H1 (cell line): ENCODE measurements around the gene CLGN. TPM values are rescaled to one million over a fixed set of nuclear protein-coding genes. Genes with fewer than 3 reads are reported as not detected.

Source experiments
- CTCF ChIA-PET: fragments of 300-600 bp; sonication (Branson Sonifier 250); formaldehyde crosslinking; loops from one replicate; lab custom pipeline; 2021; ENCODE audit not compliant: partially characterized antibody; lab: Charles Lee
- POLR2A ChIA-PET: fragments of 300-600 bp; sonication (Branson Sonifier 250); formaldehyde crosslinking; loops from one replicate; lab custom pipeline; 2021; ENCODE audit warnings: inconsistent platforms; ENCODE audit not compliant: partially characterized antibody; lab: Charles Lee
- DNase-seq, 2 experiments: peaks; one replicate each; pipeline versions ENCODE4 v3.0.0 to v3.0.0-alpha.2; 2010 to 2022; ENCODE audit warnings: low spot score in 2 of 2, low read depth in 1 of 2, mixed read lengths in 1 of 2
- FAIRE-seq: peaks from 2 replicates; lab custom pipeline; 2011; peaks lifted over from hg19 to GRCh38; lab: Jason Lieb, UNC
- H2AFZ ChIP-seq: 2 replicates; pipeline ENCODE4 v1.8.1; 2012; ENCODE audit warnings: low read length, inconsistent platforms
- H2AK5ac ChIP-seq: 2 replicates; pipeline ENCODE4 v1.6.1; 2013; ENCODE audit warnings: low read depth, low read length
- H2BK120ac ChIP-seq: replicated peaks from 2 replicates; pipeline ENCODE3; 2013; ENCODE audit warnings: low read depth, low read length, inconsistent platforms
- H2BK12ac ChIP-seq: 2 replicates; pipeline ENCODE4 v1.6.1; 2013; ENCODE audit warnings: low read depth, low read length
- H2BK15ac ChIP-seq: 2 replicates; pipeline ENCODE4 v1.6.1; 2013; ENCODE audit warnings: low read length
- H2BK20ac ChIP-seq: 2 replicates; pipeline ENCODE4 v1.6.1; 2013; ENCODE audit warnings: low read length
- H2BK5ac ChIP-seq: 2 replicates; pipeline ENCODE4 v1.6.1; 2013; ENCODE audit warnings: low read depth, low read length
- H3K14ac ChIP-seq: 2 replicates; pipeline ENCODE4 v1.6.1; 2013; ENCODE audit warnings: inconsistent platforms; ENCODE audit not compliant: insufficient read length
- H3K18ac ChIP-seq: 2 replicates; pipeline ENCODE4 v1.6.1; 2013; ENCODE audit warnings: low read length; ENCODE audit errors: extremely low read depth
- H3K23ac ChIP-seq: 2 replicates; pipeline ENCODE4 v1.6.1; 2013; ENCODE audit warnings: inconsistent platforms; ENCODE audit not compliant: insufficient read length
- H3K23me2 ChIP-seq: 2 replicates; pipeline ENCODE4 v1.6.1; 2013; ENCODE audit warnings: low read depth, low read length
- H3K27ac ChIP-seq: 2 replicates; pipeline ENCODE4 v1.6.1; 2011; ENCODE audit warnings: low read depth, low read length, inconsistent platforms
- H3K27me3 ChIP-seq, 4 experiments: replicated peaks in 1 of 4; 1 replicate in 1 of 4; 2 replicates in 3 of 4; pipeline versions ENCODE4 v1.6.1 to v1.8.1; 2011 to 2013; ENCODE audit warnings: low read length in 3 of 4, mild to moderate bottlenecking in 3 of 4, inconsistent platforms in 2 of 4, mixed read lengths in 2 of 4, moderate library complexity in 1 of 4; ENCODE audit not compliant: control insufficient read depth in 3 of 4, insufficient read depth in 3 of 4; ENCODE audit errors: extremely low read depth in 1 of 4
- H3K36me3 ChIP-seq, 4 experiments: 2 replicates each; pipeline versions ENCODE4 v1.6.1 to v1.8.1; 2011 to 2013; ENCODE audit warnings: mild to moderate bottlenecking in 4 of 4, low read length in 3 of 4, moderate library complexity in 2 of 4, control low read depth in 1 of 4, inconsistent platforms in 1 of 4; ENCODE audit not compliant: insufficient read depth in 4 of 4, control insufficient read depth in 2 of 4
- H3K4ac ChIP-seq: replicated peaks from 2 replicates; pipeline ENCODE3; 2013; ENCODE audit warnings: low read length, low read depth, mixed read lengths, inconsistent platforms; ENCODE audit not compliant: insufficient read length
- H3K4me1 ChIP-seq, 4 experiments: replicated peaks in 1 of 4; 1 replicate in 1 of 4; 2 replicates in 3 of 4; pipeline versions ENCODE4 v1.6.1 to v1.8.1; 2011 to 2013; ENCODE audit warnings: low read length in 3 of 4, inconsistent platforms in 2 of 4, mixed read lengths in 1 of 4; ENCODE audit not compliant: insufficient read depth in 4 of 4, control insufficient read depth in 3 of 4
- H3K4me2 ChIP-seq, 2 experiments: 2 replicates each; pipeline versions ENCODE4 v1.6.1 to v1.8.1; 2011 to 2013; ENCODE audit warnings: low read depth in 2 of 2, low read length in 2 of 2, control low read depth in 1 of 2, inconsistent platforms in 1 of 2, mild to moderate bottlenecking in 1 of 2; ENCODE audit not compliant: insufficient read depth in 1 of 2
- H3K4me3 ChIP-seq, 4 experiments: fragments of 200-600, 300-600 bp in 1 of 4; sonication (generic), shearing (Covaris generic), sonication (Bioruptor Twin) in 1 of 4; 2 replicates each; pipeline versions ENCODE4 v1.5.1 to v1.8.1; 2011 to 2016; ENCODE audit warnings: low read length in 4 of 4, low read depth in 3 of 4, control low read depth in 2 of 4, inconsistent platforms in 2 of 4, mild to moderate bottlenecking in 2 of 4, mixed read lengths in 1 of 4, moderate library complexity in 1 of 4; ENCODE audit not compliant: insufficient read depth in 2 of 4; ENCODE audit errors: extremely low read depth in 1 of 4
- H3K56ac ChIP-seq: replicated peaks from 2 replicates; pipeline ENCODE3; 2013; ENCODE audit warnings: low read depth, mild to moderate bottlenecking, mixed read lengths, low read length, inconsistent platforms; ENCODE audit not compliant: insufficient read length
- H3K79me1 ChIP-seq: 2 replicates; pipeline ENCODE4 v1.6.1; 2013; ENCODE audit warnings: low read depth, low read length, control low read depth
- H3K79me2 ChIP-seq, 2 experiments: 2 replicates each; pipeline versions ENCODE4 v1.6.1 to v1.8.1; 2012 to 2013; ENCODE audit warnings: low read length in 2 of 2, mild to moderate bottlenecking in 2 of 2, inconsistent platforms in 1 of 2; ENCODE audit not compliant: insufficient read depth in 2 of 2, control insufficient read depth in 1 of 2
- H3K9ac ChIP-seq, 4 experiments: replicated peaks in 1 of 4; 1 replicate in 1 of 4; 2 replicates in 3 of 4; pipeline versions ENCODE4 v1.6.1 to v1.8.1; 2011 to 2013; ENCODE audit warnings: low read depth in 3 of 4, low read length in 3 of 4, control low read depth in 2 of 4, mild to moderate bottlenecking in 2 of 4, moderate library complexity in 2 of 4, inconsistent platforms in 1 of 4; ENCODE audit errors: extremely low read depth in 1 of 4
- H3K9me3 ChIP-seq, 2 experiments: 2 replicates each; pipeline versions ENCODE4 v1.6.1 to v1.8.1; 2012 to 2013; ENCODE audit warnings: mild to moderate bottlenecking in 2 of 2, moderate library complexity in 2 of 2, control low read depth in 1 of 2, inconsistent platforms in 1 of 2, low read depth in 1 of 2, low read length in 1 of 2, mixed read lengths in 1 of 2; ENCODE audit not compliant: insufficient read depth in 2 of 2
- H4K20me1 ChIP-seq, 2 experiments: replicated peaks in 1 of 2; 2 replicates each; pipeline versions ENCODE3 to v1.8.1; 2011 to 2013; ENCODE audit warnings: inconsistent platforms in 2 of 2, low read length in 2 of 2, mild to moderate bottlenecking in 1 of 2; ENCODE audit not compliant: insufficient read depth in 2 of 2, control insufficient read depth in 1 of 2
- H4K5ac ChIP-seq: 2 replicates; pipeline ENCODE4 v1.6.1; 2013; ENCODE audit warnings: low read length, low read depth, mixed read lengths, inconsistent platforms; ENCODE audit not compliant: insufficient read length
- H4K8ac ChIP-seq: 2 replicates; pipeline ENCODE4 v1.8.0; 2013; ENCODE audit warnings: mild to moderate bottlenecking, moderate library complexity, low read length, inconsistent platforms; ENCODE audit not compliant: insufficient read depth; ENCODE audit errors: extremely low read depth
- H4K91ac ChIP-seq: replicated peaks from 2 replicates; pipeline ENCODE3; 2013; ENCODE audit warnings: low read length, mixed read lengths, inconsistent platforms; ENCODE audit not compliant: insufficient read length
- BCL11A ChIP-seq, 2 experiments: IDR thresholded peaks; one replicate each; pipeline ENCODE4 v1.6.1; 2011; ENCODE audit warnings: low read depth in 2 of 2, low read length in 2 of 2, mild to moderate bottlenecking in 2 of 2
- CREB1 ChIP-seq: IDR thresholded peaks from 2 replicates; pipeline ENCODE4 v1.6.1; 2012; ENCODE audit warnings: inconsistent platforms
- FOSL1 ChIP-seq: IDR thresholded peaks from 2 replicates; pipeline ENCODE4 v1.6.1; 2011; ENCODE audit warnings: mild to moderate bottlenecking, low read depth, low read length, moderate library complexity; ENCODE audit not compliant: insufficient read depth
- POLR2AphosphoS5 ChIP-seq: IDR thresholded peaks from 2 replicates; pipeline ENCODE4 v1.6.1; 2011; ENCODE audit warnings: low read depth, low read length
- RNF2 ChIP-seq: fragments of 200-900, 300-1000 bp; sonication (generic); IDR thresholded peaks from 2 replicates; pipeline ENCODE4 v1.7.1; 2016; ENCODE audit warnings: borderline replicate concordance, low read depth, mild to moderate bottlenecking, antibody characterized with exemption, low read length; ENCODE audit not compliant: poor library complexity, severe bottlenecking; ENCODE audit errors: missing control alignments
- SIX5 ChIP-seq: IDR thresholded peaks from 2 replicates; pipeline ENCODE4 v1.6.1; 2011; ENCODE audit warnings: mild to moderate bottlenecking, low read depth, low read length
- SP1 ChIP-seq: IDR thresholded peaks from 2 replicates; pipeline ENCODE4 v1.6.1; 2011; ENCODE audit warnings: low read depth, low read length
- ZNF274 ChIP-seq: IDR thresholded peaks from 2 replicates; pipeline ENCODE4 v1.7.0; 2012; ENCODE audit warnings: low read length, borderline replicate concordance; ENCODE audit errors: extremely low read depth
- WGBS, 2 experiments: shearing (Covaris generic) in 1 of 2; methylation state at CpG; one replicate each; pipeline versions ENCODE4 v1.1.6 to v1.1.7; 2013 to 2015; ENCODE audit warnings: low lambda C conversion rate in 2 of 2, mixed read lengths in 2 of 2, inconsistent platforms in 1 of 2, low coverage in 1 of 2, missing lambda C conversion rate in 1 of 2; ENCODE audit not compliant: insufficient replicate concordance in 2 of 2, insufficient coverage in 1 of 2, insufficient read length in 1 of 2; ENCODE audit errors: extremely low coverage in 1 of 2, missing lambda C conversion rate in 1 of 2; 5-methylcytosine and 5-hydroxymethylcytosine counted together
- polyA plus RNA-seq, 7 experiments: library from polyadenylated mRNA; depleted of rRNA in 3 of 7; stranded (reverse) in 5 of 7; unstranded in 2 of 7; fragments of >200 nt in 5 of 7; fragments of 200-250 nt in 2 of 7; gene quantifications; 1 replicate in 5 of 7; 2 replicates in 1 of 7; 4 replicates in 1 of 7; pipeline versions ENCODE4 v1.2.1 to v1.2.3, GENCODE V29; 2011 to 2013; ENCODE audit warnings: missing spikeins in 2 of 7, mixed read lengths in 2 of 7
- total RNA-seq: library from RNA; stranded (reverse); fragmentation: NEBNext Ultra II Directional; extraction: Animal tissue kit (Norgen Biotek cat#: 25700); gene quantifications from 2 replicates; pipeline ENCODE4 v1.2.1, GENCODE V29; 2021

The CLGN gene
- total and polyA plus RNA-seq, 2 of the 8 experiments (the other 6 are each of a cell fraction or from before 2014, with no cell fraction given) = 1.7 to 3.1 TPM

GRCh38 chr4:140368686-140369085 lies 58.8 kb downstream of the CLGN start:
- 0 out of 7 replicates have a peak, but pooled peaks cover 0 to 2% (median 0%) of the 10 kb centered on the region in 4 experiments for H3K27me3 ChIP-seq
- peaks cover 2% of the 10 kb centered on the region for H3K23me2 ChIP-seq
- no peak overlapping the region for H3K23ac ChIP-seq
- no peak overlapping the region for H2BK20ac ChIP-seq
- no peaks in the 10 kb centered on the region for H3K9me3 ChIP-seq
- no peak overlapping the region for H3K4me3 ChIP-seq
- H3K27ac ChIP-seq = no peak overlapping the region
- ChIA-PET POLR2A (no interaction called here), CTCF (interaction anchor here (1.0 to 2.6 kb wide), 6 partner anchors 9 to 274 kb away, joined by 3 to 33 read pairs (median 4); partner anchors contain the start of gene CLGN)
- no peak overlapping the region for H3K9ac ChIP-seq
- H4K5ac ChIP-seq = no peak overlapping the region
- no peaks in the 10 kb centered on the region for H4K20me1 ChIP-seq
- H2BK15ac ChIP-seq = 0 out of 2 replicates have a peak overlapping the region, but pooled peaks have one; percentile 21
- no peaks in the 10 kb centered on the region for H3K36me3 ChIP-seq
- no peak overlapping the region for H3K14ac ChIP-seq
- no peak overlapping the region for H2BK120ac ChIP-seq
- 78 to 100% methylated on average over 1 to 3 of the region's 3 CpGs for WGBS, 2 experiments
- H2BK12ac ChIP-seq = no peak overlapping the region
- H2BK5ac ChIP-seq = no peak overlapping the region
- no peak overlapping the region for H3K56ac ChIP-seq
- FAIRE-seq (no peak), DNase-seq (no peak)
- no peak overlapping the region for H3K18ac ChIP-seq
- no peaks in the 10 kb centered on the region for H3K79me2 ChIP-seq
- no peak overlapping the region for H4K8ac ChIP-seq
- H2AK5ac ChIP-seq = no peak overlapping the region
- no peak for TF ChIP-seq SP1
- TF ChIP-seq BCL11A (IDR thresholded peaks at IDR 0.05; ENCODE audit: low read depth in 2 of 2, low read length in 2 of 2) = no peak
- TF ChIP-seq CREB1 = no peak
- TF ChIP-seq FOSL1 = no peak
- TF ChIP-seq RNF2 = no peak
- TF ChIP-seq ZNF274 = no peak
- no peak for TF ChIP-seq SIX5
- TF ChIP-seq POLR2AphosphoS5 = no peak
- H3K4me1 ChIP-seq = peaks cover 0 to 4% (median 0%) of the 10 kb centered on the region in 4 experiments; a peak in 1 of 7 replicates
- H3K79me1 ChIP-seq = no peaks in the 10 kb centered on the region
- H3K4me2 ChIP-seq = no peak overlapping the region
- 0 out of 2 replicates have a peak overlapping the region, but pooled peaks have one; percentile 33 for H2AFZ ChIP-seq
- H3K4ac ChIP-seq = no peak overlapping the region
- no peak overlapping the region for H4K91ac ChIP-seq
